BJ (cell line): ENCODE data around the gene WBP2. TPM values are rescaled to one million over a fixed set of nuclear protein-coding genes. Genes with fewer than 3 reads are reported as not detected.

Source experiments
- CTCF ChIA-PET: fragments of 350-600 bp; formaldehyde crosslinking; extraction: SDS; loops from one replicate; lab custom pipeline; 2021; ENCODE audit warnings: antibody characterized with exemption, inconsistent platforms; lab: Yijun Ruan, JAX
- POLR2A ChIA-PET: fragments of 300-600 bp; sonication (Branson Sonifier 250); formaldehyde crosslinking; extraction: SDS; loops from one replicate; lab custom pipeline; 2021; ENCODE audit warnings: antibody characterized with exemption; lab: Charles Lee
- DNase-seq: peaks from one replicate; pipeline ENCODE4 v3.0.0-alpha.2; 2011; ENCODE audit warnings: low read depth
- H3K27me3 ChIP-seq: 2 replicates; pipeline ENCODE4 v1.6.0; 2011; ENCODE audit warnings: low read length; ENCODE audit not compliant: control insufficient read depth, insufficient read depth
- H3K36me3 ChIP-seq: 2 replicates; pipeline ENCODE4 v1.5.1; 2011; ENCODE audit warnings: low read length; ENCODE audit not compliant: control insufficient read depth, insufficient read depth
- H3K4me3 ChIP-seq: 2 replicates; pipeline ENCODE4 v1.5.1; 2011; ENCODE audit warnings: low read depth, mild to moderate bottlenecking, control low read depth, low read length
- polyA plus RNA-seq: library from polyadenylated mRNA; depleted of rRNA; stranded (reverse); fragments of >200 nt; gene quantifications from 2 replicates; pipeline ENCODE4 v1.2.3, GENCODE V29; 2011
- TF ChIP-seq, protein P1 (sequence below): IDR thresholded peaks from 2 replicates; pipeline ENCODE4 v1.5.1; 2011; ENCODE audit warnings: low read depth, mild to moderate bottlenecking, control low read depth, inconsistent platforms, low read length, moderate library complexity; ENCODE audit not compliant: insufficient read depth

The WBP2 gene
- polyA plus RNA-seq, 1 experiment, result 37.0 TPM

DNA sequence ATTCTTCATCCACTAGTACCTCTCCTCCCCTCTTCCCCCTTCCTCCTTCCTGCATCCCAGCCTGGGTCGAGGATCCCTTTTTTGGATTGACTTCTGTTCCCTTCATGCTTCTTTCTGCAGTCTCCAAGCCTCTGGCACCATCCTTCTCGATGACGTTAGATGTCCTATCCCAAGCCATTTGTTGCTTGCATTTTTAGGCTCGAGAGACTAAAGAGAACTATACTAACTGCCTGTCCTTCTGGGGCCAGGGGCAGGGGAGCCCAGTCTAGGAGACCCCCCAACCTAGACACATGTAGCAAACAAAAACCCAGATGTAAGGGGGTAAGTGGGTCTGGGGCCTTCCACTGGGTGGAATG is 46.6 kb downstream of the WBP2 start:
- DNase-seq, result no peak
- Histone ChIP-seq H3K27me3 (no peaks in the 10 kb centered on the region), H3K4me3 (no peak overlapping the region), H3K36me3 (peaks cover 19% of the 10 kb centered on the region)
- TF ChIP-seq, protein P1, sequence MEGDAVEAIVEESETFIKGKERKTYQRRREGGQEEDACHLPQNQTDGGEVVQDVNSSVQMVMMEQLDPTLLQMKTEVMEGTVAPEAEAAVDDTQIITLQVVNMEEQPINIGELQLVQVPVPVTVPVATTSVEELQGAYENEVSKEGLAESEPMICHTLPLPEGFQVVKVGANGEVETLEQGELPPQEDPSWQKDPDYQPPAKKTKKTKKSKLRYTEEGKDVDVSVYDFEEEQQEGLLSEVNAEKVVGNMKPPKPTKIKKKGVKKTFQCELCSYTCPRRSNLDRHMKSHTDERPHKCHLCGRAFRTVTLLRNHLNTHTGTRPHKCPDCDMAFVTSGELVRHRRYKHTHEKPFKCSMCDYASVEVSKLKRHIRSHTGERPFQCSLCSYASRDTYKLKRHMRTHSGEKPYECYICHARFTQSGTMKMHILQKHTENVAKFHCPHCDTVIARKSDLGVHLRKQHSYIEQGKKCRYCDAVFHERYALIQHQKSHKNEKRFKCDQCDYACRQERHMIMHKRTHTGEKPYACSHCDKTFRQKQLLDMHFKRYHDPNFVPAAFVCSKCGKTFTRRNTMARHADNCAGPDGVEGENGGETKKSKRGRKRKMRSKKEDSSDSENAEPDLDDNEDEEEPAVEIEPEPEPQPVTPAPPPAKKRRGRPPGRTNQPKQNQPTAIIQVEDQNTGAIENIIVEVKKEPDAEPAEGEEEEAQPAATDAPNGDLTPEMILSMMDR, result no peak
- ChIA-PET CTCF (interaction anchor here (0.8 to 2.2 kb wide), 4 partner anchors 10 to 22 kb away, joined by 3 to 11 read pairs (median 4); no protein-coding TSS in a partner anchor), POLR2A (no interaction called here)

- no peak for DNase-seq
- TF ChIP-seq, protein P1, result no peak
- POLR2A ChIA-PET, result no interaction called here
- CTCF ChIA-PET, result interaction anchor here (0.8 to 2.2 kb wide), 3 partner anchors 9 to 21 kb away, joined by 3 to 11 read pairs (median 4); no protein-coding TSS in a partner anchor
- Histone ChIP-seq H3K36me3 (peaks cover 14% of the 10 kb centered on the region), H3K4me3 (no peak overlapping the region), H3K27me3 (no peaks in the 10 kb centered on the region)
Measured at GRCh38 chr17:75807861-75808260, 47.3 kb downstream of the WBP2 start.

DNA sequence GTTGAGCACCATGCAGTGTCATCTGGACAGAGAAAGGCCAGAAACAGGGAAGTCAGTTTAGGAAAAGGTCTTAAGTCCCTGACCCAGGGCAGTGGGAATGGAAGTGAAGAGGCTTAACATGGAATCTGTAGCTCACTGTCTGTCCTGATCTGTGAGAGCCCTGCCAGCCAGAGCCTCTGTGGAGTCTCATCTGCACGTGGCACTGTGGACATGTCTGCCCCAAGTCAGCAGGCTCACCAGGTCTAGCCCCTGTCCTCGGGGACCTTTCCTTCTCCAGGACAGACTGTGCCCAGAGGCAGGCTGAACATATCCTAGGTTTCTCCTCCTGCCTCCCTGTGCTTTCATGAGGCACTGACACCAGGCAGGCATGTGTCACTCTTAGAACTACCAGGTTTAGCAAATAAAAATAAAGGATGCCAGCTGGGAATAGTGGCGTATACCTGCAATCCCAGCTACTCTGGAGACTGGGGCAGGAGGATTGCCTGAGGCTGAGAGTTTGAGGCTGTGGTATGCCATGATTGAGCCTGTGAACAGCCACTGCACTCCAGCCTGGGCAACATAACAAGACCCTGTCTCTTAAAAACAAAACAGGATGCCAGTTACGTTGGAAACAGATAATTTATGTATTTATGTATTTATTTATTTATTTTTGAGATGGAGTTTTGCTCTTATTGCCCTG is 48.2 kb downstream of the WBP2 start:
- H3K27me3 ChIP-seq, result no peaks in the 10 kb centered on the region
- TF ChIP-seq, protein P1, result no peak
- POLR2A ChIA-PET, result no interaction called here

GRCh38 chr17:75803883-75804282 is 51.3 kb downstream of the WBP2 start:
- H3K4me3 ChIP-seq, result no peak overlapping the region
- POLR2A ChIA-PET, result no interaction called here
- no peaks in the 10 kb centered on the region for H3K27me3 ChIP-seq
- CTCF ChIA-PET, result interaction anchor here (1.7 kb wide), 1 partner anchor 10 kb away, joined by 4 read pairs; no protein-coding TSS in a partner anchor
- peaks cover 4% of the 10 kb centered on the region for H3K36me3 ChIP-seq
- TF ChIP-seq, protein P1, result no peak
- DNase-seq, result no peak

More for the DNA sequence above, 48.2 kb downstream of the WBP2 start:
- Histone ChIP-seq H3K36me3 (peaks cover 7% of the 10 kb centered on the region; the same call in 1 of the 2 replicates), H3K4me3 (no peak overlapping the region)
- CTCF ChIA-PET, result interaction anchor here (1.5 kb wide), 1 partner anchor 23 kb away, joined by 4 read pairs; no protein-coding TSS in a partner anchor
- DNase-seq, result no peak

DNA sequence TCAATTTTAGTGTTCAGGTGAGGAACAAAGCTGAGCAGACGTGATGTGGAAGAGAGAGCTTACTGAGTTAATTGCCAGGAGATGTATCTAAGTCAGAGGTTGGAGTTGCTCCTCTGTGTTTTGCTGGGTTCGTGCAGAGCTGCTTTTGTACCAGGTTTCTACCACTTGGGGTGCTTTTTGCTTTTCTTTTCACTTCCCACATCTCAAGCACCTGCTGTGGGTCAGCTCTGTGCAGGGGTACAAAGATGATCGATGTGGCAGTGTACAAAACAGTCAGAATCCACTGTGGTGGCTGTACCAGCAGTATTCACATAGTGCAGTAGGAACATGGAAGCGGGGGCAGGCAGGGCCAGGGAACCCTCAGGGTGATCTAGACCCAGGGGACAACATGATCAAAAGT is 55.7 kb downstream of the WBP2 start:
- no peak for DNase-seq
- TF ChIP-seq, protein P1, result no peak
- no peaks in the 10 kb centered on the region for H3K27me3 ChIP-seq
- no peak overlapping the region for H3K4me3 ChIP-seq
- peaks cover 10% of the 10 kb centered on the region for H3K36me3 ChIP-seq
- POLR2A ChIA-PET, result no interaction called here
- CTCF ChIA-PET, result interaction anchor here (0.8 to 1.9 kb wide), 3 partner anchors 9 to 17 kb away, joined by 3 to 4 read pairs (median 3); no protein-coding TSS in a partner anchor
